HG03108 (cell line): Measurements from ENCODE around the gene LZTR1.

Experiments used
- ATAC-seq: cut with Tn5 transposase; IDR thresholded peaks from one replicate; pipeline ENCODE4 v1.9.1; 2021; ENCODE audit warnings: moderate library complexity; ENCODE audit not compliant: unreplicated experiment

The LZTR1 gene

GRCh38 chr22:21012446-21013407 is 30.6 kb downstream of the LZTR1 start:
- no peak for ATAC-seq

DNA sequence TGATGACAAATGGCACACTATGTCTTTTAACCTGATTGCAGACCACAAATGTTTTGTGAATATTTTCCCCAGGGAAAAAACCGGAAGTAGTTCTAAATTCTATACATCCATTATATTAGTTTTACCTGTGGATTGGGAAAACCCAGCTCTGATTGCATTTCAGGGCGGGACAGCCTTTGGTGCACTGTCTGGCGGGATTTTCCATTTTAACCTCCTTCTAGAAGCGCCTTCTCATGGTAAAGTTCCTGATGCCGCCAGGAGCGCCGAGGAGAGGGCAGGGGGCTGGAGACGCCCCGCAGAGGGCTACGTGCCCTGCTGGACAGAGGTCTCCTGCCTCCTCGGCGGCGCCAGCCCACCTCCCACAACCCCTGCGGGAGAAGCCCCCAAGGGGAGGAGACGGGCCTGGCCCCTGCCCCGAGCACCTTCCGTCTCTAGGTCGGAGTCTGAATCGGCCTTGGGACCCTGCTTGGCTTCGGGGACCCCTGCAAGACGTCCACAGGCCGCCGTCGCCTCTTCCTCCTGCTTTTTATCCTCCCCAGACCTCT is 31.6 kb downstream of the LZTR1 start:
- ATAC-seq = no peak

GRCh38 chr22:21014202-21014725 is 32.2 kb downstream of the LZTR1 start:
- ATAC-seq = peak; percentile 77

- no peak for ATAC-seq
Measured at GRCh38 chr22:21014726-21015465, 32.8 kb downstream of the LZTR1 start, which contains the start of gene P2RX6. TSS of gene P2RX6 (plus strand) at chr22:21015165. CDS start at chr22:21015175, 10 bp downstream.

DNA sequence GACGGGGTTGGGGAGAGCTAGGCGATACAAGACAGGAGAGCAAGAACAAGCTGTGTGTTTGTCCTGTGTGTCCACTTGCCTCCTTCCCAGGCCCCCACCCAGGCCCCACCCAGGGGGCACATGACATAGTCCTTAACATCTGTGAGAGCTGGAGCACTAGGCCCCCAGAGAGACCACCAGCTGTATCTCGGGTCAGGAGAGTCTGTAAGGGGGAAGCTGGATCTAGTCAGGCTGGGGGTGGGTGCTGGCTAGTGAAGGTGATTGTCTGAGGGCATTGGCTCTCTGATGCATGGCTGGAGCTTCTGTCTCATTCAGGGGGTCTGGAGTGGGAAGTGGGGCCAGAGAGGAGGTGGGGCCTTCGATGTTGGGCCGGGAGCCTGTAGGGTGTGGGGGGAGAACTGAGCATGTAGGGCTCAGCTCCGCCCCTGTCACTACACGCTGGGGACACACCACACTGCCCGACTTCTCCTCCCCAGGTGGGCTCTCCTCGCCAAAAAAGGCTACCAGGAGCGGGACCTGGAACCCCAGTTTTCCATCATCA is 33.4 kb downstream of the LZTR1 start:
- ATAC-seq = no peak

GRCh38 chr22:21016644-21017420 is 34.7 kb downstream of the LZTR1 start:
- ATAC-seq = no peak

GRCh38 chr22:21018314-21018713 is 36.2 kb downstream of the LZTR1 start:
- no peak for ATAC-seq

- no peak for ATAC-seq
Measured at GRCh38 chr22:21020802-21021429, 38.8 kb downstream of the LZTR1 start.

DNA sequence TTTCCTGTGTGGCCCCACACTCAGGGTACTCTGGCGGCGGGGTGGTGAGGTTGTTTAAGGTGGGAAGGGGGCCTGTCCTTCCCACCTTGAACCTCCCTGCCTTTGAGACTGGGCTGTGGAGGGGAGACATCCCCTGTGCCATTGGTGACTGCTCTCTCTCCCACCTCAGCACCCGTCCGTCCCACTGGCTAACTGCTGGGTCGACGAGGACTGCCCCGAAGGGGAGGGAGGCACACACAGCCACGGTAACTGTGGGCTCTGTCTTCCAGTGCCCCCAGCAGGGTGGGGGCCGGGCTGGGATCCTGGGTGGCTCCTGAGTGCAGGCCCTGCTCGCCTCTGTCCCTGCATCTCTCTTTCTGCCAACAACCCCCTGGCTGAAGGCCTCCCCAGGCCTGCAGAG is 40.4 kb downstream of the LZTR1 start:
- ATAC-seq = no peak

DNA sequence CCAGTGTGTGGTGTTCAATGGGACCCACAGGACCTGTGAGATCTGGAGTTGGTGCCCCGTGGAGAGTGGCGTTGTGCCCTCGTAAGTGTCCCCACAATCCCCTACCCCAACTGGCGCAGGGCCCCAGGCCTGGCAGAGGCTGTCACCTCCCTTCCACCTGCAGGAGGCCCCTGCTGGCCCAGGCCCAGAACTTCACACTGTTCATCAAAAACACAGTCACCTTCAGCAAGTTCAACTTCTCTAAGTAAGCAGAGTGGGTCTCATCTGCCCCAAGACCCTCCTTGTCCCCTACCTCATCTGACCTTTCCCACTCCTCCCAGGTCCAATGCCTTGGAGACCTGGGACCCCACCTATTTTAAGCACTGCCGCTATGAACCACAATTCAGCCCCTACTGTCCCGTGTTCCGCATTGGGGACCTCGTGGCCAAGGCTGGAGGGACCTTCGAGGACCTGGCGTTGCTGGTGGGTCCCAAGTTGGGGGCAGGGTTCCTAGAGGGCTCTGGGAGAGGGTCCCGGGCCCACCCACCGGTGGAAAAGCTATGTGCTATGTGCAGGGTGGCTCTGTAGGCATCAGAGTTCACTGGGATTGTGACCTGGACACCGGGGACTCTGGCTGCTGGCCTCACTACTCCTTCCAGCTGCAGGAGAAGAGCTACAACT is 41.0 kb downstream of the LZTR1 start:
- ATAC-seq = no peak

DNA sequence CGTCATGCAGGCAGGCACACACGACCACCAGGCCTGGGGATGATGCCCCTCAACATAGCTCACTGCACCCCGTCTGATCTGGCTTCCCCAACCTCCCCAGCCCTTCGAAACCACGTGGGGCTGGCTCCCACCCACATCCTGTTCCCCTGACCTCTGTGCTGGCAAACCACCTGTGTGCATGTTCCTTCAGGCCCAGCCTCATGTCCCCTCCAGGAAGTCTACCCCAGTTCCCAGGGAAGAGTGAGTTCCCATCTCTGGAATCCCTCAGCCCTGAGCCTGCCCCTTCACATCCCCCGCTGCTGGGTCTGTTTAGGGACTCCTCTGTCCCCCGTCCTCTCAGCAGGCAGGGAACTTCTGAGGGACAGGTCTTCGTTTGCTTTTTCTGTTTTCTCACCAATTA is 43.2 kb downstream of the LZTR1 start:
- no peak for ATAC-seq

DNA sequence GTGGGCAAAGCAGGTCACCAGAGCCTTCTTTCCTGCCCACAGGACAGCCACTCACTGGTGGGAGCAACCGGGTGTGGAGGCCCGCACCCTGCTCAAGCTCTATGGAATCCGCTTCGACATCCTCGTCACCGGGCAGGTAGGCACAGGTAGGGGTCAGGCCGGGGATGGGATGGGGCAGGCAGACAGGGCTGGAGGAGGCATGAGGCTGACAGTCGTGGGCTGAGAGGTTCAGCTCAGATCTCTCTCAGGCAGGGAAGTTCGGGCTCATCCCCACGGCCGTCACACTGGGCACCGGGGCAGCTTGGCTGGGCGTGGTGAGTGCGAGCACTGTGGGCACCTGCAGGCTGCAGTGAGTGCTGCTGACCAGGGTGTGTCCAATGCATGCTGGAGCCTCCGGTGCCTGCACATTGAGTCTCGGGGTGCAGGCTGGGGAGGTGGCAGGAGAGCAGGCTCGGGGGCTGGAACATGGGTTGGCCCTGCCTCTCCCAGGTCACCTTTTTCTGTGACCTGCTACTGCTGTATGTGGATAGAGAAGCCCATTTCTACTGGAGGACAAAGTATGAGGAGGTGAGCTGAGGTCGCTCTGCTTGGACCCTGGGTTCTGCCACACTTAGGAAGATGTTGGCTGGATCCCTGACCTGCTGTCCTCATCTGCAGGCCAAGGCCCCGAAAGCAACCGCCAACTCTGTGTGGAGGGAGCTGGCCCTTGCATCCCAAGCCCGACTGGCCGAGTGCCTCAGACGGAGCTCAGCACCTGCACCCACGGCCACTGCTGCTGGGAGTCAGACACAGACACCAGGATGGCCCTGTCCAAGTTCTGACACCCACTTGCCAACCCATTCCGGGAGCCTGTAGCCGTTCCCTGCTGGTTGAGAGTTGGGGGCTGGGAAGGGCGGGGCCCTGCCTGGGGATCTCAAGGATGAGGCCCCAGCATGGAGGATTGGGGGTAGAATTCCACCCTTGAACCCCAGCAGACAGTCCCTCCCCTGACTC is 44.0 kb downstream of the LZTR1 start:
- ATAC-seq = no peak

- no peak for ATAC-seq
Measured at GRCh38 chr22:21026783-21027692, 44.9 kb downstream of the LZTR1 start.

DNA sequence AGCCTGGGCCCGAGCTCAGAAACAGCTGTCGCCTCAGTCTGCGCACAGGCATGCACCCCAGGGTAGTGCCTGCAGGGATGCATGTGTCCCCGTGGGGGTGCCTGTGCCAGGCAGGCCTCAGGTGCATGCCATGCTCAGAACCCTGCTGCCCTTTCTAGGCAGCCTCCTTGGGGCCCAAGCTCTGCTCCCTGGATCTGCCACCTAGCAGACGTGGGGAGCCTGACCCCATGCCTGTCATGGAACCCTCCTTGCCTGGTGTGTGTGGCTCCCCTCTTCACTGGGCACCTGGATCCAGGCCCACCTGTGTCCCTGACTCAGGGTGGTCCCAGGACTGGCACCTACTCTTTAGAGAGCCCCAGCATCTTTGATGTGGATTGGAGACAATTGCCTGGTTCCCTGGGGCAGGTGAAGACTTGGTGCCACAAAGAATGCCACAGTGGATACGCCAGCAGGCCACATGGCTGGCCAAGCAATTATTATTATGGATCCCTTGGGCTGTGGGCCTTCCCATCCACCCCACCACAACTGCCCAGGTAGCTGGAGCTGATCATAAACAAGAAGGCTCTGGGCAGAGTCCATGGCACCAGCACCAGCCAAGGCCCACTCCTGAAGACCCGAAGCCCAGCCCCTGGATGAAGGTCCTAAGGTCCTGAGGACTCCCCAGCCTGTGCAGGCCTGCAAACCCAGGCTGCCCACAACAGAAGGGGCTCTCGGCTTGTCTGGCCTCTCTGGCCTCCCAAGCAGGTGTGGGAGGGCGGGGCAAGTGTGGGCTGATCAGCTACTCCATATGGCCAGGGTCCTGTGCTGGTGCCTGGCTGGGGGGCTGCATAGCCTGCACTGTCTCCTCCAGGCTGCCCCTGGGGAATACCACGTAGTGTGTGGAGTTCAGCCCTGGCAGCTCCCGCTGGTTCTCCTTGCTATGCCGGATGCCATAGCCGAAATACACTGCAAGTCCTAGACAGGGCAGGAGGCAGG is 46.5 kb downstream of the LZTR1 start:
- no peak for ATAC-seq

GRCh38 chr22:21029486-21030025 is 47.5 kb downstream of the LZTR1 start:
- no peak for ATAC-seq

DNA sequence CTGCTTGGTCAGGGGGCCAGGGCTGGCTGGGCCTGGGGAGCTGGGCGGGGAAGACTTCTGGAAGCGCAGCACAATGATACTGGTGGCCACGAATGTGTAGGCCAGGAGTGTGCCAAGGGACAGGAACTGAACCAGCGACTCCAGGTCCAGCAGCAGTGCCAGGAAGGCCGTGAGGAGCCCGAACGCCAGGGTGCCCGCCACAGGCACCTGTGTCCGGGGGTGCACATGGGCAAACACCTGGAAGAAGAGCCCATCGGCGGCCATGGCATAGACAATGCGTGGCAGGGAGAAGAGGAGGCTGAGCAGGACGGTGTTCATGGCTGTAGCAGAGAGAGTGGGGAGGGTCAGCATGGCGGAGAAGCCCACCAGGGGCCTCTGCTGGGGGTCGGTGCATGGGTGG is 47.9 kb downstream of the LZTR1 start:
- no peak for ATAC-seq
